Measurements from ENCODE around the gene ADGRF3.

GRCh38 chr2:26284132-26284531, 62.5 kb downstream of the ADGRF3 start:
- TF ChIP-seq CHD7 (IDR thresholded peaks at IDR 0.05; ENCODE audit: insufficient replicate concordance, low read length) = no peak
- TF ChIP-seq YY1 (IDR thresholded peaks at IDR 0.05; ENCODE audit: low read depth, low read length) = no peak
- no peak for TF ChIP-seq RNF2 (IDR thresholded peaks at IDR 0.05; ENCODE audit: borderline replicate concordance, low read depth, low read length, missing control alignments, poor library complexity, severe bottlenecking)
- no peak for TF ChIP-seq CTCF (IDR thresholded peaks at IDR 0.05; ENCODE audit: control extremely low read depth in 1 of 3, insufficient read depth in 1 of 3, low read depth in 1 of 3, low read length in 3 of 3)
- no peak for TF ChIP-seq ASH2L (IDR thresholded peaks at IDR 0.05; ENCODE audit: low read length)
- TF ChIP-seq SIRT6 (IDR thresholded peaks at IDR 0.05; ENCODE audit: low read length) = no peak
- no peak for TF ChIP-seq RAD21 (IDR thresholded peaks at IDR 0.05 in 1 of 2, conservative IDR thresholded peaks at IDR 0.05 in 1 of 2; ENCODE audit: low read depth in 2 of 2, low read length in 2 of 2)
- TF ChIP-seq POLR2AphosphoS5 (IDR thresholded peaks at IDR 0.05; ENCODE audit: low read depth, low read length) = no peak
- TF ChIP-seq POLR2A (IDR thresholded peaks at IDR 0.05; ENCODE audit: control extremely low read depth in 1 of 2, low read depth in 2 of 2, low read length in 2 of 2) = no peak
